GOT3 (cell line): ENCODE data around the gene CNDP1.
"Not testable (repeated sequence)": the region's sequence is repeated elsewhere in the genome, so short reads cannot be mapped to it uniquely, and the experiment has no call there.

Experiments
- DNase-seq: peaks from one replicate; lab custom pipeline; 2025; ENCODE audit warnings: mixed read lengths; lab: John Stamatoyannopoulos, UW

The CNDP1 gene, protein sequence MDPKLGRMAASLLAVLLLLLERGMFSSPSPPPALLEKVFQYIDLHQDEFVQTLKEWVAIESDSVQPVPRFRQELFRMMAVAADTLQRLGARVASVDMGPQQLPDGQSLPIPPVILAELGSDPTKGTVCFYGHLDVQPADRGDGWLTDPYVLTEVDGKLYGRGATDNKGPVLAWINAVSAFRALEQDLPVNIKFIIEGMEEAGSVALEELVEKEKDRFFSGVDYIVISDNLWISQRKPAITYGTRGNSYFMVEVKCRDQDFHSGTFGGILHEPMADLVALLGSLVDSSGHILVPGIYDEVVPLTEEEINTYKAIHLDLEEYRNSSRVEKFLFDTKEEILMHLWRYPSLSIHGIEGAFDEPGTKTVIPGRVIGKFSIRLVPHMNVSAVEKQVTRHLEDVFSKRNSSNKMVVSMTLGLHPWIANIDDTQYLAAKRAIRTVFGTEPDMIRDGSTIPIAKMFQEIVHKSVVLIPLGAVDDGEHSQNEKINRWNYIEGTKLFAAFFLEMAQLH

GRCh38 chr18:74534150-74534969, at the start of gene CNDP1:
CNDP1 (plus strand) TSS chr18:74534500; CDS start chr18:74534668, 168 bp downstream.
- DNase-seq: no peak

DNA sequence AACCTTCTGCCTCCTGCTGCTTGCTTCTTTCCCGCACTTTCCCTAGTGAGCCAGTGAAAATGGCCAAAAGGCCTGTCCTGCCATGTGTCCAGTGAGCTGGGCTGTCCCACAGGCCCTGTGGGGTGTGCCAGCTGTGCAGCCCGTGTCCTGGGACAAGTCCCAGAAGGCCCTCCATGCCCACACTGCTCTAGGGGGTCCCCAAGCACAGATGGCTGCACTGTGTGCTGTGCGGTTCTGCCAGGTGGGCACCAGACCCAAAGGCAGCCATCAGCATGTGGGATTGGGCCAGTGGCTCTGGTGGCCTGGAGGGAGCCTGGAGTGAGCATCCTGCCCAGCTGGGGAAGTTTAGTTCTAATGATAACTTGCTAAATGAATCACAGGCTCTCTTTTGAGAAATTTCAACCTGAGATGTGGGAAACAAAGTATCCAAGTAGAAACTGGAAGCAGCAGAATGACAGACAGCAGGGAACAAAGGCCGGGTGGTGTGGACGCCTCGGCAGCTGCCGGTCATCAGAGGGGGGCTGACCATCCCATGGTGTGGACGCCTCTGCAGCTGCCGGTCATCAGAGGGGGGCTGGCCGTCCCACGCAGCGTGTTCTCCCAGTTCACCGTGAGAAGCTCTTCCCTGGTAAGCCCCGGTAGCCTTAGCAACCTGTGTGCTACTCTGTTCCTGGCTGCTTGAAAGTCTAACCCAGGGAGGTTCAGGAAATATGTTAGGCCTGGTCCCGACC, 48.0 kb upstream of the CNDP1 start:
- no peak for DNase-seq

GRCh38 chr18:74488354-74488753, 45.9 kb upstream of the CNDP1 start:
- DNase-seq: no peak

DNA sequence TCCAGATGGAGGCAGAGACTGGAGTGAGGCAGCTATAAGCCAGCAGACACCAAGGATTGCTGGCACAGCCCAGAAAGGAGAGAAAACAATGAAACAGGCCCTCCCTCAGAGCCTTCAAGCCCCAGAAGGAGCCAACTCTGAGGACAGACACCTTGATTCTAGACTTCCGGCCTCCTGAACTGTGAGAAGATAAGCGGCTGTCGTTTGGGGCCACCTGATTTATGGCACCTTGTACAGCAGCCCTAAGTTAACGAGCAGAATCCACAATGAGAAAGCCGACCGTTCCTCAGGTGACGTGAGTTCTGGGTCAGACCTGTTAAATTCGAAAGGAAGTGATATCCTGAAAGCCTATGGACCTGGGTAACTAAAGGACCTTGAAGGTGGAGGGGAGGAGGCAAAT, 45.4 kb upstream of the CNDP1 start:
- DNase-seq: no peak

GRCh38 chr18:74489676-74490075, 44.6 kb upstream of the CNDP1 start:
- DNase-seq: no peak

GRCh38 chr18:74492259-74492658, 42.0 kb upstream of the CNDP1 start:
- no peak for DNase-seq

DNA sequence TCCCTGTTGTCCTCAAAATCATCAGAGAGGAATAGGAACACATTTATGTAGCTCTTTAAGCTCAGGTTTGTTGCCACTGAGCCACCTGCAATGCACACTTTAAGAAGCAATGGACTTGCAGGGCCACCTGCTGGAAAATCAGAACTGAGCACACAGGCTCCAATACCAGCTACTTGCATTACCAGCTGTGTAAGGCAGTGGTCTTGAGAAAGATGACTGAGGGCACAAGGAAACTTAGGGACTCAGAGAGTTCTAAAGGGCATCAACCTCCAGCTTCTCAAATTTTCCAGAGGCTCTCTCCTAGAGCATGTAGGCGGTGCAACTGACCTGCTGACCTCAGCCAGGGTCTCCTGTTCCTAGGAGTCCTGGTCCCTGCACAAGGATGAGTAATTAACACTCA, 40.6 kb upstream of the CNDP1 start:
- no peak for DNase-seq

DNA sequence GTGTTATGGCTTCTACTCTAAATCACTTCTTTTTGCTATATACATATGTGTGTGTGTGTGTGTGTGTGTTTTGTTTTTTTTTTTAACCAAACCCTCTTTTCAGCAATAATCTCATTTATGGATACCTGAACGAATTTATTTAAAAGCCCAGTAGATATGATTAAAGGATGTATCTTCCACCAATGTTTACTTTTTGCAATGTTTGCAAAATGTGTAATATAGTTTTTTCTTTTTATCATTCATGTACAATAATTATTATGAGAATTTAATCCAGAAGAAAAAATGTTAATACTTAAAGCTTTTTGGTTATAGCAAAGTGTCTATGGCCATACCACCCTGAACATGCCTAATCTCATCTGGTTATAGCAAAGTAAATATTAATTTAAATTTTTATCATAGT, 39.8 kb upstream of the CNDP1 start:
- no peak for DNase-seq

DNA sequence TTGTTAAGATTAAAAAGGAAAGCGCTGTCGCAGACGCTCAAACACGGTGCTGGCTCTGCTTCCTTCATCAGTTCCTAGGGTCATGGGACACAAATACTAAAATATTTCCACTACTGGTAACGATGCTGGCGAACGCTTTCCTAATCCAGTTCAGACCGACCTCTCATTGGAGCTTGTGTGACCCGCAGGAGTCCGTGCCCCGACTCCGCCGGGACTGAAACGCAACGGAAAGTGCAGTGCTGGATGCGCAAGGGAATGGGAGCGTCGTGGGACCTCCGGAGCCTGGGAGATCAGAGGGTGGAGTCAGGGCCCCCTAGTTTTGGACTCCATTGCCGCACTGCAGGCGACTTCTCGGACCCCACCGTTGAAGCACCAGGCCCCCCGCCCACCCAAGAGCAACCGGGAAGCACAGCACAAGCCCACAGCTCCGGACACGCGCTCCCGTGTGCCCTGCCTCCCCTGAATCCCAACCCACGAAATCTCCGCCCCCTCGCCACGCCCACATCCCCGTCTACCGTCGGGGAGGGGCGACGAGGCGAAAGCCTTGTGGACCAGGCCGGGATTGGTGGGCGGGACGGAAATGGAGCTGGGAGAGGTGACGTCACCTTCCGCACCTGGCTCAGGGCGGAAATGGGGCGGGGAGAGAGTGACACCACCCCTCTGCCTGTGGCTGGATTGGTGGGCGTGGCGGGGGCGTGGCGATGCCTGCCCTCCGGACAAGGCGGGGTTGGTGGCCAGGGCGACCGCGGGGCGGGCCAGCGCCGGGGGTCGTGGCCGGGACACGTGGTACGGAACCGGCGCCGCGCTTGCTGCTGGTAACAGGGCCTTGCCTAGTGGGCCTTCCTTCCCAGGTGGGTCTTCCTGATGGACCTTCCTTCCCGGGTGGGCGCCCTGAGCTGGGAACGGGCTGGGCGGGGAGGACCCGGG, 38.5 kb upstream of the CNDP1 start, which contains the start of gene CNDP2:
Gene CNDP2, plus strand, starts transcription at position 783 of the 927 bp plus-strand sequence. CDS start 3,611 bp downstream, outside the sequence.
- peak; percentile 88 for DNase-seq

DNA sequence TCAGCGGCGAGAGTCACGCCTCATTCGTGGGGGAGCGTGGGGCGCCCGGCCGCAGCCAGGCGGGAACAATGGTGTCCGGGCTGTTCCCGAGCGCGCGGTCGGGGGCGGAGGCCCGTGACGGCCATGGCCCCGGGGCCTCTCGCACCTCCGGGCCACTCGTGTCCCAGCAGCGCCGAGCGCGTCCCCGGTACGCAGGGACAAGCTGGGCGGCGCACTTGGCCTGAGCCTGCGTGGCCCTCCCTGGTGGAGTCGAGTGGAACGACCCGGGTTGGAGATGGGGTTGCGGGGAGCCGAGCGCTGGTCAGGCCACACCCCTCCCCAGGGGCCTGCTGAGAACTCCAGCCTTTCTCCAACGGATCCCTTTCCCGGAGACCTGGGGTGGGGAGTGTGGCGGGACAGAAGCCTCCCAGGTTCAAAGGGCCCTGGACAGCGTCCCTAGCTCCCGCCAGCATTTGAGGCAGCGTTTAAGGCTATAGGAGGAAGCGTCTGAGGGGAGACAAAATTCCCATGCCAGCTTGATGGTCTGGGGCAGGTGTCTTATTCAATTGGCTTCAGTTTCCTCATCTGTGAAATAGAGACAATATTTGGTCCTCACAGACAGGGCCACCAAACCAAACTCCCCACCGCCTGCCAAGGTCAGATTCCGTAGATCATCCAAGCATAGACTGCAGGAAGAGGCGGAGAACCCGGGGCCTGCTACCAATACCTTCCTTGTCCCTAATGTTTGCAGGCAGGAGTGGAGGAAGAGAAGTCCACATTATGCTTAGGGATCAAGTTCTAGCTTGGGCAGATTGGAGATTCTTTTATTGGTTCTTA, 37.6 kb upstream of the CNDP1 start:
- no peak for DNase-seq

- DNase-seq: no peak
These were observed 37.0 kb upstream of the CNDP1 start for GRCh38 chr18:74497324-74497676.

GRCh38 chr18:74497778-74498177, 36.5 kb upstream of the CNDP1 start:
- DNase-seq: no peak

GRCh38 chr18:74498712-74499627, 35.3 kb upstream of the CNDP1 start:
- no peak for DNase-seq

DNA sequence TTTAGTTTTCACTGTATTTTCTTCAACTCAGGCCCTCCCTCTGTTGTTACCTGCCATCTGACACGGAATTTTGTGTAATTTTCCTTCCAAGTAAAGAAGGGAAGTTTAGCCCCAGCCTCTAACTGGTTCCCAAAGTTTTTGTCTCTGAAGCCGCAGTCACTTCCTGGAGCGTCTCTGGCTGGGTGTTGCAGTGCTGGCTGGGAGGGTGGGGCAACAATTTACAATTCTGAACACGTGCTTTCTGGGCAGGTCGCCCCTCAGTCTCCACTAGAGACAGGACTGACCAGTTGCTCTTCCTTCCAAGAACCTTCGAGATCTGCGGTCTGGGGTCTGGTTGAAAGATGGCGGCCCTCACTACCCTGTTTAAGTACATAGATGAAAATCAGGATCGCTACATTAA, 34.7 kb upstream of the CNDP1 start:
- DNase-seq: no peak

GRCh38 chr18:74500372-74500771, 33.9 kb upstream of the CNDP1 start:
- no peak for DNase-seq

- not testable (repeated sequence) for DNase-seq
These were observed 33.5 kb upstream of the CNDP1 start for GRCh38 chr18:74500774-74501173.

- DNase-seq: no peak
These were observed 32.9 kb upstream of the CNDP1 start for GRCh38 chr18:74501386-74501785.

DNA sequence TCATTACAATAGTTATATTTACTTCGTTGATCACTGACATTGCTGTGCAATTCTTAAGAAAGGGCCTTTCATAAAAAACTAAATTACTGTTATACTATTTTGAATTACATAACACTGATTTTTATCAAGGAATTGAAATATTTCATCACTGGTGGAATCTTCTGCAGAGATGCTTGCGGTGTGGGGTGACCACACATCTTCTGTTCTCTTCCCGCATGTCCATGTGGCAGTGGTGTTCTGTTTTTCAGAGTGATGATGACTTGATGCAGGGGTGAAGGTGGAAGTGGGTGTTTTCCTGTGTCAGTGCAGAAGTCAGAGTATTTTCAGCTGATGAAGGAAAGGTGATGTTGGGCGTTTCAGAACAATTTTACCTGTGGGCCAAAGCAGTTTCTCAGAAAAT, 31.2 kb upstream of the CNDP1 start:
- no peak for DNase-seq

DNA sequence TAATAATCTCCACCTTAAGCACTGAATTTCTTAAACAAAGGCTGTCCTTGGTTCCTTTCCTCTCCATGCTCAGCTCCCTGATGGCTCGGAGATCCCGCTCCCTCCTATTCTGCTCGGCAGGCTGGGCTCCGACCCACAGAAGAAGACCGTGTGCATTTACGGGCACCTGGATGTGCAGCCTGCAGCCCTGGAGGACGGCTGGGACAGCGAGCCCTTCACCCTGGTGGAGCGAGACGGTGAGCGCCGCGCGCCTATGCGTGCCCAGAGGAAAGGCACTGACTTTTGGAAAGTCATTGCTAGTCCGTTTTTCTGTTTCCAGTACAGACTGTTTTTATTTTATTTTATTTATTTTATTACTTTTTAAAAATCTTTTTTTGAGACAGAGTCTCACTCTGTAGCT, 28.5 kb upstream of the CNDP1 start:
- DNase-seq: no peak
